GM12873 (cell line): ENCODE data around the gene GPAM.

Source experiments
- TF ChIP-seq, protein P1 (sequence below): IDR thresholded peaks from 2 replicates; pipeline ENCODE4 v1.5.1; 2012; ENCODE audit warnings: low read depth, mild to moderate bottlenecking, moderate library complexity, low read length, control low read depth; ENCODE audit not compliant: insufficient read depth; ENCODE audit errors: missing control alignments

GPAM gene

DNA sequence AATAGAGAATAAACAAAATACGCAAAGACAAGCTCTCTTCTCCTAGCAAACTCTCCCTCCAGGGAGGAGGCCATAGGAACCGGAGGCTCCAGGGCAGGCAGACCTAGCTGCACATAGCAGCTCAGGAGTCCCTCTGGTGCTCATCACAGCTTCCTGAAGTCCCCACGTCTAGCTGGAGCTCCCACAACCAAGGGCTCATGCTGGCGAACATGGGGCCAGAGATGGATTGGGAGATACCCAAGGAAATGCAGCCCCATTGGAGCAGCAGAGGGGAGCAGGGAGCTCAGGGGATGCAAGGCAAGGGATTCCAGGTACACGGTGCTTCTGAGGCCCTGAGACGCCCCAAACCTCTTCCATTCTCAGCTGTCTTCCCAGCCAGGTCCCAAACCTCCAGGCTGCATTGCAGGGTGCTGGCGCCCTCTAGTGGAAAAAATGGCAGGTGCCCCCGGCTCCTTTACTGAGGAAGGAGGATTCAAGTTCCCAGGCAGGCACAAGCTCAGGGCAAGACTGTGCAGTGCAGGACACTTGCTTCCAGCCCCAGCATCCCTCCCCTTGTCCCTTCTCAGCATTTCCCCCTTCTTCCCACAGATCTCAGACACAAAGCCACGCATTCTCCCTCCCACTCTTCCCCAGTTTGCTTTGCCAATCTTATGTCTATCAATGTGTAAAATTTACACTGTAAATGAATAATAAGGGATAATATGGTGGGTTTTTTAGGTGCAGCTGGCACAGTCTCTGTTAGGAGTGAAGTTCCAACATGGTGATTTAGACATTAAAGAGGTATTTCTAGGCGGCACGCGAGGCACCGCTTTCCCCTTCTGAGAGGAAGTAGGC lies 46.2 kb downstream of the GPAM start:
- TF ChIP-seq, protein P1, sequence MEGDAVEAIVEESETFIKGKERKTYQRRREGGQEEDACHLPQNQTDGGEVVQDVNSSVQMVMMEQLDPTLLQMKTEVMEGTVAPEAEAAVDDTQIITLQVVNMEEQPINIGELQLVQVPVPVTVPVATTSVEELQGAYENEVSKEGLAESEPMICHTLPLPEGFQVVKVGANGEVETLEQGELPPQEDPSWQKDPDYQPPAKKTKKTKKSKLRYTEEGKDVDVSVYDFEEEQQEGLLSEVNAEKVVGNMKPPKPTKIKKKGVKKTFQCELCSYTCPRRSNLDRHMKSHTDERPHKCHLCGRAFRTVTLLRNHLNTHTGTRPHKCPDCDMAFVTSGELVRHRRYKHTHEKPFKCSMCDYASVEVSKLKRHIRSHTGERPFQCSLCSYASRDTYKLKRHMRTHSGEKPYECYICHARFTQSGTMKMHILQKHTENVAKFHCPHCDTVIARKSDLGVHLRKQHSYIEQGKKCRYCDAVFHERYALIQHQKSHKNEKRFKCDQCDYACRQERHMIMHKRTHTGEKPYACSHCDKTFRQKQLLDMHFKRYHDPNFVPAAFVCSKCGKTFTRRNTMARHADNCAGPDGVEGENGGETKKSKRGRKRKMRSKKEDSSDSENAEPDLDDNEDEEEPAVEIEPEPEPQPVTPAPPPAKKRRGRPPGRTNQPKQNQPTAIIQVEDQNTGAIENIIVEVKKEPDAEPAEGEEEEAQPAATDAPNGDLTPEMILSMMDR = peak; percentile 95

DNA sequence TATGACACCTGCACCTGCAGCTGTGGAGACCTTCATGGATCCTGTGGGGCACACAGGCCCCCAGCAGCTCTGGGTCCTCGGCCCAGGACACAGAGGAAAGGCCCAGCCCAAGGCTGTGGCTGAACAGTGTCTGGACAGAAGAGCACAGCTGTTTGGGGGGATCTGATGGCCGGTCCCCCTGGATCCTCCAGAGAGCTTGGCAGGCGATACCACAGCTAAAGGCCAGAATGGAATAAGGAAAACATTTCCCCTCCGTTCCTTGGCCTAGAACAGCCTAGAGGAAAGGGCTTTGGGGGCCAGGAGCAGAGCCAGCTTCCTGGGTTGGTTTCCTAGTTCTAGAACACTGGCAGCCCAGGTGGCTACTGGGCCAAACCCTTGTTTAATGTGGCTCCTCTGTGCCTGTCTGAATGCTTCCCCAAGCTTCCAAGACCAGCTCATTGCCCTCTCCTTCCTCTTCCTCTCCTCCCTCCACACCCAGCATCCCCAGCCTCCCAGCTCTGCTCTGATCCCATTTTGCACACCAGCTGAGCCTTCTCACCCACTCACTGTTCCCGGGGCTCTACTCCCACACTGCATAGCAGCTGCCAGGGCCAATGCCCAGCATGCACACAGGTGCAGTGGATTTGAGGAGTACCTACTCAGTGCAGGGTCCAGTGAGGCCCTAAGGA lies 46.9 kb downstream of the GPAM start:
- TF ChIP-seq, protein P1 = no peak

DNA sequence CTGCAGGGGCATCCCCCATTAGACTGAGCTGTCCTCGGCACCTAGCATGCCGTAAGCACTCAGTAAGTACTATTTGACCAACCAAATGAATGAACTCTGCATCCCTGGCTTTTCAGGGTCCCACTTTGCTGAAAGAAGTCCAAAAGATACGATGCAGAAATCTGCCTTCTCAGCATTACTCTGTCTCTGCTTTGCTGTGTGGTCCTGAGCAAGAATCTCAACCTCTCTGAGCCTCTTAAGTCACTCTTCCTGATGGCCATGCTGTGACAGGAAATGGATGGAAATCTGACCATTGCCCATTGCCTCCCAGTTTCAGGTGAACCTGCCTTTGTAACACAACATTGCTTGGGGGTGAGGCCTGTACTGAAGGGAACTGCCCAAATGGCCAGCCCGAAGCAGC lies 48.0 kb downstream of the GPAM start:
- TF ChIP-seq, protein P1 = no peak

DNA sequence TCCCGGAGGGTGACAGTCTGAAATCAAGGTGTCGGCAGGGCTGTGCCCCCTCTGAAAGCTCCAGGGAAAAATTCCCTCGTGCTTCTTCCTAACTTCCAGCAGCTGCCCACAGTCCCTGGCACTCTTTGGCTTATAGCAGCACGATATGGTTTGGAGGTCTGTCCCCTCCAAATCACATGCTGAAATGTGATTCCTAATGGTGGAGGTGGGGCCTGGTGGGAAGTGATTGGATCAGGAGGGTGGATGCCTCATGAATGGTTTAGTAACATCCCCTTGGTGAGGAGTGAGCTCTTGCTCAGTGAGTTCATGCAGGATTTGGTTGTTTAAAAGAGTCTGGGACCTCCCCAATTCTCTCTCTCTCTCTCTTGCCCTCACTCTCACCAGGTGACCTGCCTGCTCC lies 51.1 kb downstream of the GPAM start:
- TF ChIP-seq, protein P1 = no peak

DNA sequence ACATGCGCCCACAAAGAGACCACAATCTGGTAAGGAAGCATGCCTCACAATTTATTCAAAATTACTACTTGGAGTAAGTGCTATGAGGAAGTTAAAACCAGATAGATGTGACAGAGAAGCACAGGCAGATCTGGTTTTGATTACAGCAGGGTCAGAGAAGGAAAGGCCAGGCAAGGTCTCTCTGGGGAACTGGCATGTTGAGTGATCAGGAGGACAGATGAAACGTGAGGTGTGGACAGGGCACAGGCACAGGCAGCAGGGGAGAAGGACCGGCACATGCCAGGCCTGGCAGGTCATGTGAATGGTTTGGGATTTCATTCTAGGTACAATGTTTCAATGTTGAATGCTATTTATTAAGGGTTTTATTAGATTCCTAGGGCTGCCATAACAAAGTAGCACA lies 51.6 kb downstream of the GPAM start:
- TF ChIP-seq, protein P1 = no peak

DNA sequence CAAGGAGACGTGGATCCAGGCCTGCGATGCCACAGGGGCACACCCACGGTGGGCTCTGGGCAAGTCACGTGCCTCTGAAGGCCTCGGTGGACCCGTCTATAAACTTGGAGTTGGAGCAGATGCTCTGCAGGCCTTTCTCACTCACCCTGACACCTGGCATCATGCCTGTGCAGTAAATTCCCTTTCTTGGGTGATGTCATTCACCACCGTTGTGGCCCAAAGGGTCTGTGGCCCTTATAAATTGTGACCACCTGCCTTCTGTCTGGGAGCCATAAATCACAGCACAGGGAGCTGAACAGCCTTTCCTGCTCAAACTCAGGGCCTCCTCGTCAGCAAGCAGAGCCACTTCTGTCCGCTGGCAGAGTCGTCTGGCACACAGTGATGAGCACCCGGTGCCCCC lies 52.2 kb downstream of the GPAM start:
- TF ChIP-seq, protein P1 = no peak

DNA sequence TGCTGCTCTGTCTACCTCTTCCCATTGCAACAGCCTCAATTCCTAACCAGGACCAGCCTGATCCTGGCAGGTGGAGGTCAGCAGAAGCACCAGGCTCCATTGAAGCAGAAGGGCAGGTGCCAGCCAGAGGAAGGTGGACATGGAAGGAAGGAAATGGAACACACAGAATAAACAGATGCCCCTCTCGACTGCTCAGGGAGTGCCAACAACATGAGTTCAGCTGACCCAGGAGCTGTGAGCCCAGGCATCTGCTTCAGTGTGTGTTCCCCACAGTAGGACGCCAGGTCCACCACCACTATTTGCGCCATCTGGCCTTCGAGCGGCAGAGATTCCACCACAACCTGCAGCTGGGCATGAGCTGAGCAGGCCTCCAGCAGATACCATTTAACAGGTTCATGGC lies 56.7 kb downstream of the GPAM start:
- TF ChIP-seq, protein P1 = no peak
